T-helper 22 cell (primary cell): Measurements from ENCODE around the gene CITED1.
"Not testable (repeated sequence)": the region's sequence is repeated elsewhere in the genome, so short reads cannot be mapped to it uniquely, and the experiment has no call there.

Source experiments
- DNase-seq: peaks from one replicate; pipeline ENCODE4 v3.0.0-alpha.2; 2020; ENCODE audit warnings: low read depth

CITED1 gene, protein sequence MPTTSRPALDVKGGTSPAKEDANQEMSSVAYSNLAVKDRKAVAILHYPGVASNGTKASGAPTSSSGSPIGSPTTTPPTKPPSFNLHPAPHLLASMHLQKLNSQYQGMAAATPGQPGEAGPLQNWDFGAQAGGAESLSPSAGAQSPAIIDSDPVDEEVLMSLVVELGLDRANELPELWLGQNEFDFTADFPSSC

DNA sequence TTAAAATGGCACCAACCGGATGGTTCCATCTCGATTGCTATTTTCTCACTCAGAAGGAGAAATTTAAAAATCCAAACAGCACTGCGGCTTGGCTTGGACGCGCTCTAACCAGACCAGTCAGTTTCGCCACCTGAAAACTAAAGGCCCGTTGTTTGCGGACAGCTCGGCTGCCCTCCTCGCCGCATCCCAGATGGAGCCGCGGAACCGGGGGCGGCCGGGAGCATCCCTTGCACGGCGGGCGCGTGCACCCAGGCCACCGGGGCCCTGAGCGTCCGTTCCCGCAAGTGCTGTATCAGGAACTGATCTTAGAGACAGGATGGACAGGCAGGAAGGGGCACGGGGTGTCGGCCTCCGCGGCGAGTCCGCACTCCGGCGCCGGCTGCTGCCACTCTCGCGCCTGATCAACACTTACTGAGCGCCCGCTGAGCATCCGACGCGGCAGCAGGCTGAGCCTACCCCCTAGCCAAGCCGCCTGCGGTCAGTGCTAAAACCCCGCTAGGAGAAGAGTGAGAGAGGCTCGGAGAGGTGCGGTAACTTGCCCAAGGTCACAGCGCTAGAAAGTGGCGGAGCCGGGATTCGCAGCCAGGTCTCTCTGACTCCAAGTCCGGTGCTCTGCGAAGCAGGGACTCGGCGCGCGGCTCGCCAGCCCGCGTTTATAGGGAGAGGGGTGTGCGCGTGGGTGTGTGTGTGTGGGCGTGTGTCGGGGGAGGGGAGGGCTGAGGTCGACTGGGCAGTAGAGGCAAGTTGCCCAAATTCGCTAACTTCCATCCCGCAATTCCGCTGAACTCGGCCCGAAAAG, at the start of gene CITED1:
Gene CITED1 (minus strand): TSS at position 629 of the 799 bp plus-strand sequence. CDS start 3,045 bp downstream, outside the sequence.
- no peak for DNase-seq

- no peak for DNase-seq
Observed at GRCh38 chrX:72352786-72353185, 47.1 kb upstream of the CITED1 start.

DNA sequence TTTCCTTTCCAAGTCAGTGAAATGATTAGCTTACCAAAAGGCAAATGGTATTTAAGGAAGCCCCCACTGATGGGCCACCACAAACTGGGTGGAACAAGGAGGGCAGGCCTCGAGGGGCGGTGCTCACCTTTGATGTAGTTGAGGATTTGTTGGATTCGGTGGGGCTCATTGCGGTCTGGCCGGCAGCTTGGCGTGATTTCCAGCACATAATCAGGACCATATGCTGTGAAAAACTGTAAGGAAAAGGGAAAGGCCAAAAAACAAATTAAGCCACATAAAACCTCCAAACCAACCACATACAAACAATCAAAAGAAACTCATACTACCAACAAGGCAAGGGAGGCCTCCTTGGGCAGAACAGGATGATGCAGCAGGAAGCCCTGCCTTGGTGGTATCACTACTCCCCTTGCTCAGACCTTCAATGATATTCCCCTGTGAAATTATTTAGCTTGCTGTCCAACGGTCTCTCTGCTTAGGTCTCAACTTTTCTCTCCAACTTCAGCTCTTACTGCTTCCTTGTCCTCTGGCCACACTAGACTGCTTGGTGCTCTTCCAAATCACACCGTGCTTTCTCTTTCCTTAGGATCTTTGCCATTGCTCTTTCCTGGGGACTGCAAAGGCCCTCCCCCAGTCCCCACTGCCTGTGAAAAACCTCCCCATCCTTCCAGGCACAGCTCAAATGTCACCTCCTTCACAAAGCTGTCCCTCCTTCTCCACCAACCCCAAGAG, 46.1 kb upstream of the CITED1 start:
- DNase-seq = no peak

- DNase-seq = no peak
Observed at GRCh38 chrX:72349190-72349589, 43.5 kb upstream of the CITED1 start.

DNA sequence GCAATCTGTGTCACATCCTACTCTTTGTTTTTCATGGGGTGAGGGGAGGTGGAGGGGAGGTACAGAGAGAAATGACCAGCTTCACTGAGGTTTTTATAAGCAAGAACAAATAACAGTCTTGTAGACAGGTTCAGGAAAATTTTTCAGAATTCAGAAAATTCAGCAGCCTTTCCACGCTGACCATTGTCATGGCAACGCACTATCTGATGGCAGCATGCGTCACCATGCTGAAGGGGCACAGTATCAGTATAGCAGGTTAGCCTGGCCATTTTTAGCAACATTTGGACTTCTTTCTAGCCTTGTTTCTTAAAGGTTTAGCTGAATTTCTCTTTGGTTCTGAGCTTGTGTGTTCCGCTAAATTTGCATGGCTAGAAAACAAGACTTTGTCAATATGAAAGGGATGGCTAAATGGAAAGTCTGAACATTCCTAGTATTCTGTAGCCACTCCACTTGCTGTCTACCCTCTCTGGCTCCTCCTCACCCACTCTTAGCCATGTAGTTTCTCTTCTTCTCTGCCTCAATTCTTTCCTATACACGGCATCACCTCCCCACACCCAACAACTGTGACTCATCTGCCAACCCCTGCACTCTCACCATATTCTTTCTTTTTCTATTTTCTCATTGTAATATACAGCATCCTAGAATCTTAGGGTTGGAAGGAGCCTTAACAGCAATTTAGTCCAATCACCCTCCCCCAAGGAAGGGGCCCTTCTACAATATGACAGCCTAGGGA, 42.7 kb upstream of the CITED1 start:
- DNase-seq = no peak

DNA sequence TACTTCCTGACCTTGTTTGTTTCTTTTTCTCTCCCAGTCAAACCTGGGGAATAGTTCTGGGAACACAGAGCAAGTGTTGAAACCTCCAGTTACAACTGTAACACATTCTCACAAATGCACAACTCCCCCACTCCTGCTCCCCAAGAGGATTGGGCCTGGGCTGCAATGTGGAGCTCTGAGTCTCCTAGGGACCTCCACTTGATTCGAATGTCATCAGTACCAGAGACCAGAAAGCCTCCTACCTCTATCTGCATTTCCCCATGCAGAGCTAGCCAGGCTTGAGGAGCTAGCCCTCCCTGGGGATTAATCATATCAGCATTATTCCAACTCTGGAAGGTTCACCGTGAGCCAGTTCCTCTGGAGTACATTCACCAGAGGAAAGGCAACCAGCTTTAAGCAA, 41.7 kb upstream of the CITED1 start:
- no peak for DNase-seq

- no peak for DNase-seq
Observed at GRCh38 chrX:72346302-72346949, 40.7 kb upstream of the CITED1 start.

DNA sequence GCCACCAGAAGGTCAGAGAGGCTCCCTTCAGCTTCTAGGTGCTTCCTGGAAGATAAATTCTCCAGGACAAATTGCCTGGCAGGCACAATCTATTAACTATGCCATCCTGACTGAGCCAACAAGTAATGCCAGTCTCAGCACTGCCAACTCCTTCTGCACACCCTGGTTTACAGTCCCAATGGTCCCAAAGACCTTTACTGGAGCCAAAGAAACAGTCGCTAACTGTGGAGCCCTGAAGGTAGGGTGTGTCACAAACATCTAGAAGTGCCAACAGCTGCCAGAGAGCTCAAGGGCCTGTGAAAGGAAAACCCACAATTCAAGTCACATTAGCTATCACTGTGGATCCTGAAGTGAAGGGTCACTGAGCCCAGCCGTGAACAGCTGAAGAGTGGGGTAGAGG, 34.9 kb upstream of the CITED1 start:
- no peak for DNase-seq

- no peak for DNase-seq
Observed at GRCh38 chrX:72340041-72340440, 34.3 kb upstream of the CITED1 start.

GRCh38 chrX:72330131-72330530, 24.4 kb upstream of the CITED1 start:
- DNase-seq = no peak

GRCh38 chrX:72326605-72327300, 21.0 kb upstream of the CITED1 start:
- no peak for DNase-seq

DNA sequence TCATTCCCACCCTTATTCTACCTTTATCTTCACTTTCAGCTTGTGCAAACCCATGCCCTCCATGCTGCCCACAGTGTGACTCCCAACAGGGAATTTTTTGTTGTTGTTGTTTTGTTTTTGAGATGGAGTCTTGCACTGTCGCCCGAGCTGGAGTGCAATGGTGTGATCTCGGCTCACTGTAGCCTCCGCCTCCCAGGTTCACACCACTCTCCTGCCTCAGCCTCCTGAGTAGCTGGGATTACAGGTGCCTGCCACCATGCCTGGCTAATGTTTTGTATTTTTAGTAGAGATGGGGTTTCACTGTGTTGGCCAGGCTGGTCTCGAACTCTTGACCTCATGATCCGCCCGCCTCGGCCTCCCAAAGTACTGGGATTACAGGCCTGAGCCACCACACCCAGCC, 13.9 kb upstream of the CITED1 start:
- not testable (repeated sequence) for DNase-seq

- no peak for DNase-seq
Observed at GRCh38 chrX:72317139-72317538, 11.4 kb upstream of the CITED1 start.

DNA sequence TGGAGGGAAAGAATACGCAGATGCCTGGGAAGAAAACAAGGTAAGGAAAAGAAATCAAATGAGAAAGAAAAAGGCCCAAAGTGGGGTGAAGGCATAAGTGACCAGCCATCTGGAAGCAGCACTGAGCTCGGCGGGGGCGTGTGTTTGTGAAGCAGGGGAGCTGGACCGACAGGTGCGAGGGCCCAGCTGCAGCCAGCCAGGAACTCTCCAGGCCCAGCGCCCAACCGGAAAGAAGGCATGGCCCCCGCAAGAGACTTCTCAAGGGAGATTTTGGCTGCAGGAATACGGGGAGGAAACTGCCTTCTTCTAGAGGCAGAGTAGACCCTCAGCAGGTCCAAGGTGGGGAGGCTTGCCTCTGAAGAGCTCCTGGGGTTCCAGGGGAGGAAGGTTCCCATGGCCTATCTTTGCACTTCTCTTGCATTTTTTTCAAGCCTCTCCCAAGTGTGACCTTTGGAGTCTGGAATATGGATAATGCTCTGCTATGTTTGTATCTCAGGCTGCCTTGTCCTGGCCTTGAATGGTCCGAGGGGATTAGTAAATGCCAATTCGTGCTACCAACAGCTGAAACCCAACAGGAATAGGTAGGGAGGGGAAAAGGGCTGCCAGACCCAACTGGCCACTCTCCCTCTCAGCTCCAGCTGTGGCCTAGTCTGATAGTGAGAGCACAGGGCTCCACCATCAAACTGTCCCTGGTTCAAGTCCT, 10.8 kb upstream of the CITED1 start:
- no peak for DNase-seq

DNA sequence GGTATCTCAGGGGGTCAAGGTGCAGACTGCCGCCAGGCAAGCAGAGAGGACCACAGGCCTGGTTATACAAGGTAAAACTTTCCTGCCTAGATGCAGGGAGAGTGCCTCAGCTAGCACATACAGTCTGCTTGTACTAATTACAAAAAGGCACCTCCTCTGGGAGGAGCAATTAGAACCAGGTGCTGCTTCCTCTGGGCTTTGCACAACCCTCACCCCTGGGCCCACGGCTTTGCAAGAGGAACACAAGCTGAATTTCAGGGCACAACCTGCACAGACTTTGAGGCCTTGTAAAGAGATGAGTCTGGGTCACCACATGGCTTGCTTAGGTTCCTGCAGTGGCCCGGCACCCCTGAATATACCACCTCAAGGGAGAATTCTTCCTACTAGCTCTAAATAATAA, 9.2 kb upstream of the CITED1 start:
- no peak for DNase-seq

- no peak for DNase-seq
Observed at GRCh38 chrX:72313707-72314641, 8.3 kb upstream of the CITED1 start.

DNA sequence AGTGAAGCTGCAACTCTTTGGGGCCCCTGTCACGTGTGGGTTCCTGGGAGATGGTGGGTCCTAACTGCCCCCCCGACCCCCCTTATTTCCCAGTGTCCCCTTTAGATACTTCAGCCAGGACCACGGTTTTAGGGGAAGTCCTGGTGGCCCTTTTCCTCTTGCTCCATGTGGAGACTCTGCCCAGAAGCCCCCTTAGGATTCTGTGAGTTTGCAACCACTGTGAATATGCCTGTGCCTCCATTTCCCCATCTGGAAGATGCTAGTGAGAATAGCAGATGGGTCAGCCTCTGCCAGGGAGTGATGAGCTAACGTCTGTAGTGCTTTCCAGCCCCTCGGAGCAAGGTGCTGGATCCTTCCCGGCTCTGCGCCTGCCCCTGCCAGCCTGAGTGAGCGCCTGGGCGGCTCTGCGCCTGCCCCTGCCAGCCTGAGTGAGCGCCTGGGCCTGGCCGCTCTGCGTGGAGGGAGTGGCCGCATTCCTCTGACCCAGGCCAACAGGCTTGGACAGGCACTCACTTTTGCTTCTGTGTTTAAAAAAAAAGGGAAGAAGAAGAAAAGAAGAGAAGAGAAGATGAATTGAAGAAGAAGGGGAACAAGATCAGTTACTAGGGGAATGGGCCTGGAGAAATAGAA, 6.7 kb upstream of the CITED1 start:
- DNase-seq = no peak

- no peak for DNase-seq
Observed at GRCh38 chrX:72309297-72310071, 3.8 kb upstream of the CITED1 start.
